Activated naive CD8-positive, alpha-beta T cell treated with anti-CD3 and anti-CD28 coated beads, Interleukin-2, amount 10 ng/mL, durations not matched to agents 7 days and 5 days (primary cell): ENCODE measurements around the gene ALDH1A1. TPM values are rescaled to one million over a fixed set of nuclear protein-coding genes. Genes with fewer than 3 reads are reported as not detected.

ENCODE experiments used
- ATAC-seq: fragments of 150-1000 bp; cut with Tn5 transposase; one replicate; pipeline ENCODE4 v1.10.0; 2021; ENCODE audit warnings: low read depth, moderate library complexity
- POLR2A ChIA-PET: fragments of 350-600 bp; sonication (Branson Sonifier 250); formaldehyde crosslinking; loops from one replicate; lab custom pipeline; 2021; ENCODE audit warnings: antibody characterized with exemption; lab: Charles Lee
- DNase-seq: peaks from one replicate; pipeline ENCODE4 v3.0.0; 2021
- H3K27ac Mint-ChIP-seq: one replicate; pipeline ENCODE4 v1.8.0; 2022; ENCODE audit warnings: mild to moderate bottlenecking, mixed read lengths
- H3K27me3 Mint-ChIP-seq: one replicate; pipeline ENCODE4 v1.8.0; 2022; ENCODE audit warnings: mild to moderate bottlenecking, moderate library complexity, mixed read lengths
- H3K36me3 Mint-ChIP-seq: one replicate; pipeline ENCODE4 v1.8.0; 2021; ENCODE audit warnings: mild to moderate bottlenecking, mixed read lengths
- H3K4me1 Mint-ChIP-seq: one replicate; pipeline ENCODE4 v1.8.0; 2021; ENCODE audit warnings: mixed read lengths
- H3K4me3 Mint-ChIP-seq: one replicate; pipeline ENCODE4 v1.8.0; 2022; ENCODE audit warnings: mild to moderate bottlenecking, moderate library complexity, mixed read lengths
- H3K9me3 Mint-ChIP-seq: one replicate; pipeline ENCODE4 v1.8.0; 2021; ENCODE audit warnings: mixed read lengths
- total RNA-seq, 2 experiments: library from RNA; stranded (reverse); gene quantifications; one replicate each; pipeline ENCODE4 v1.2.3, GENCODE V29; 2021

The ALDH1A1 gene
- total RNA-seq, 2 experiments from 2014 or later: 0.69 to 1.3 TPM

GRCh38 chr9:72960446-72960845 is 7.6 kb upstream of the ALDH1A1 start:
- H3K27ac Mint-ChIP-seq: no peak overlapping the region
- H3K9me3 Mint-ChIP-seq: peaks cover 3% of the 10 kb centered on the region
- H3K36me3 Mint-ChIP-seq: no peaks in the 10 kb centered on the region
- no peak overlapping the region for H3K4me3 Mint-ChIP-seq
- H3K4me1 Mint-ChIP-seq: no peaks in the 10 kb centered on the region
- ATAC-seq (no peak), DNase-seq (no peak)
- POLR2A ChIA-PET: no interaction called here
- H3K27me3 Mint-ChIP-seq: peaks cover 5% of the 10 kb centered on the region

- no peaks in the 10 kb centered on the region for H3K4me1 Mint-ChIP-seq
Measured at GRCh38 chr9:72958485-72959281, 5.8 kb upstream of the ALDH1A1 start.

GRCh38 chr9:72955571-72955970 is 2.7 kb upstream of the ALDH1A1 start:
- Mint-ChIP-seq H3K27me3 (peaks cover 27% of the 10 kb centered on the region), H3K4me3 (no peak overlapping the region), H3K4me1 (peaks cover 2% of the 10 kb centered on the region), H3K36me3 (no peaks in the 10 kb centered on the region), H3K9me3 (peaks cover 1% of the 10 kb centered on the region), H3K27ac (no peak overlapping the region)
- DNase-seq (no peak), ATAC-seq (no peak)
- POLR2A ChIA-PET: no interaction called here

More at GRCh38 chr9:72958485-72959281, 5.8 kb upstream of the ALDH1A1 start:
- no peak overlapping the region for H3K4me3 Mint-ChIP-seq
- no peak for DNase-seq
- H3K27me3 Mint-ChIP-seq: peaks cover 3% of the 10 kb centered on the region
- H3K9me3 Mint-ChIP-seq: peaks cover 3% of the 10 kb centered on the region
- H3K27ac Mint-ChIP-seq: no peak overlapping the region
- no peak for ATAC-seq
- POLR2A ChIA-PET: no interaction called here
- H3K36me3 Mint-ChIP-seq: no peaks in the 10 kb centered on the region

GRCh38 chr9:72955126-72955455 is 2.2 kb upstream of the ALDH1A1 start:
- Mint-ChIP-seq H3K4me1 (peaks cover 2% of the 10 kb centered on the region), H3K27ac (no peak overlapping the region), H3K27me3 (peaks cover 27% of the 10 kb centered on the region), H3K4me3 (no peak overlapping the region), H3K9me3 (peaks cover 1% of the 10 kb centered on the region), H3K36me3 (no peaks in the 10 kb centered on the region)
- no peak for DNase-seq
- POLR2A ChIA-PET: no interaction called here
- no peak for ATAC-seq

- H3K4me1 Mint-ChIP-seq: peaks cover 2% of the 10 kb centered on the region
- no peak for DNase-seq
- no peak overlapping the region for H3K27ac Mint-ChIP-seq
- no peak overlapping the region for H3K4me3 Mint-ChIP-seq
- POLR2A ChIA-PET: no interaction called here
- H3K27me3 Mint-ChIP-seq: peaks cover 27% of the 10 kb centered on the region
- H3K36me3 Mint-ChIP-seq: no peaks in the 10 kb centered on the region
- ATAC-seq: no peak
- H3K9me3 Mint-ChIP-seq: peaks cover 1% of the 10 kb centered on the region
Measured at GRCh38 chr9:72954431-72955125, 1.7 kb upstream of the ALDH1A1 start.

- peaks cover 2% of the 10 kb centered on the region for H3K4me1 Mint-ChIP-seq
- POLR2A ChIA-PET: no interaction called here
- H3K27me3 Mint-ChIP-seq: peaks cover 31% of the 10 kb centered on the region
- no peak overlapping the region for H3K4me3 Mint-ChIP-seq
- peaks cover 1% of the 10 kb centered on the region for H3K9me3 Mint-ChIP-seq
- no peaks in the 10 kb centered on the region for H3K36me3 Mint-ChIP-seq
- H3K27ac Mint-ChIP-seq: no peak overlapping the region
- DNase-seq (no peak), ATAC-seq (no peak)
Measured at GRCh38 chr9:72952381-72952690, 517 bp downstream of the ALDH1A1 start.

- Mint-ChIP-seq H3K27me3 (peaks cover 29% of the 10 kb centered on the region), H3K27ac (no peak overlapping the region), H3K4me3 (no peak overlapping the region), H3K9me3 (peaks cover 1% of the 10 kb centered on the region), H3K4me1 (peaks cover 2% of the 10 kb centered on the region), H3K36me3 (no peaks in the 10 kb centered on the region)
- ATAC-seq: no peak
- no peak for DNase-seq
- POLR2A ChIA-PET: no interaction called here
Measured at GRCh38 chr9:72951520-72952380, 1.1 kb downstream of the ALDH1A1 start.

- no peak for ATAC-seq
- Mint-ChIP-seq H3K36me3 (no peaks in the 10 kb centered on the region), H3K4me1 (peaks cover 2% of the 10 kb centered on the region), H3K4me3 (no peak overlapping the region), H3K9me3 (no peaks in the 10 kb centered on the region), H3K27me3 (peaks cover 29% of the 10 kb centered on the region), H3K27ac (no peak overlapping the region)
- POLR2A ChIA-PET: no interaction called here
- no peak for DNase-seq
Measured at GRCh38 chr9:72950875-72951442, 1.9 kb downstream of the ALDH1A1 start.

GRCh38 chr9:72949918-72950325 is 2.9 kb downstream of the ALDH1A1 start:
- Mint-ChIP-seq H3K4me1 (peaks cover 2% of the 10 kb centered on the region), H3K4me3 (no peak overlapping the region), H3K27ac (no peak overlapping the region), H3K27me3 (peaks cover 29% of the 10 kb centered on the region), H3K36me3 (no peaks in the 10 kb centered on the region), H3K9me3 (no peaks in the 10 kb centered on the region)
- ATAC-seq (no peak), DNase-seq (no peak)
- POLR2A ChIA-PET: no interaction called here

GRCh38 chr9:72949244-72949582 is 3.6 kb downstream of the ALDH1A1 start:
- Mint-ChIP-seq H3K4me3 (no peak overlapping the region), H3K27me3 (peaks cover 29% of the 10 kb centered on the region), H3K4me1 (peaks cover 2% of the 10 kb centered on the region), H3K9me3 (no peaks in the 10 kb centered on the region), H3K36me3 (no peaks in the 10 kb centered on the region), H3K27ac (no peak overlapping the region)
- ATAC-seq: no peak
- no peak for DNase-seq
- POLR2A ChIA-PET: no interaction called here

- Mint-ChIP-seq H3K4me3 (no peak overlapping the region), H3K36me3 (no peaks in the 10 kb centered on the region), H3K27me3 (peaks cover 29% of the 10 kb centered on the region), H3K27ac (no peak overlapping the region), H3K4me1 (peaks cover 2% of the 10 kb centered on the region), H3K9me3 (no peaks in the 10 kb centered on the region)
- no peak for ATAC-seq
- POLR2A ChIA-PET: no interaction called here
- no peak for DNase-seq
Measured at GRCh38 chr9:72948575-72949243, 4.1 kb downstream of the ALDH1A1 start.

- Mint-ChIP-seq H3K27me3 (peaks cover 25% of the 10 kb centered on the region), H3K4me3 (no peak overlapping the region), H3K4me1 (peaks cover 2% of the 10 kb centered on the region), H3K9me3 (no peaks in the 10 kb centered on the region), H3K27ac (no peak overlapping the region), H3K36me3 (no peaks in the 10 kb centered on the region)
- ATAC-seq (no peak), DNase-seq (no peak)
- POLR2A ChIA-PET: no interaction called here
Measured at GRCh38 chr9:72947984-72948465, 4.8 kb downstream of the ALDH1A1 start.

- Mint-ChIP-seq H3K27ac (no peak overlapping the region), H3K36me3 (no peaks in the 10 kb centered on the region), H3K27me3 (peaks cover 21% of the 10 kb centered on the region), H3K4me3 (no peak overlapping the region), H3K9me3 (no peaks in the 10 kb centered on the region), H3K4me1 (no peaks in the 10 kb centered on the region)
- ATAC-seq: no peak
- POLR2A ChIA-PET: no interaction called here
- DNase-seq: no peak
Measured at GRCh38 chr9:72946821-72947220, 6.0 kb downstream of the ALDH1A1 start.
